GM12872 (cell line): ENCODE measurements around the gene COPS9.

Experiments
- TF ChIP-seq, protein P1 (sequence below): IDR thresholded peaks from 3 replicates; pipeline ENCODE4 v1.5.1; 2011; ENCODE audit warnings: low read depth, mild to moderate bottlenecking, low read length, moderate library complexity; ENCODE audit not compliant: insufficient read depth

COPS9 gene

DNA sequence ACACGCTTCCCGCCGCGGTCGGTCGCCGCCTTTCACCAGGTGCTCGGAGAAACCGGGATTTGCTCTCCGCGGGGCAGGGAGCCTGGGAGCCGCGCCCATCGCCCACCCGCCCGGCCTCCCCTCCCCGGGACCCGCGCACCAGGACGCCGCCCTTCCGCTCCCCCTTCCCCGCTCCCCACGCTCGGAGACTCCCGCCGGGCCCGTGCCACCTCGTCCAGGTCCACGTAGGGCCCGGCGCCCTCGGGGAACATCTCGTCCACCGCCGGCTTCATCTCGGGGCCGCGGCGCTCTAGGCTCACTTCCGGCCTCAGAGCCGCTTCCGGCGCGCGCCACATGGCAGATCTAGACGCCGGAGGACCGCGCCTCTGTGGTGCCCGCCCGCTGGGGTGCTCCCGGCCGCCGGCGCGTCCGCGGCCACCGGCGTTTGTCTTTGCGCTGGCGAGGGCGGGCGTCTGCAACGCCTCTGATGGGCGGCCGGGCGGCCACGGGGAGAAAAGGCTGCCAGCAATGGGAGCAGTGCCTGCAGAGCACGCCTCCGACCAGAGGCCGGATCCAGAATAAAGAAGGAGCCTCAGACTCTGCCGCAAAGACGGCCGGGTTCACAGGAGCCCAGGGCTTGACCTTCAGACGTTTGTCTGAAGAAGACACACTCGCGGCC is at the start of gene COPS9:
COPS9 (minus strand) TSS at position 293 of the 658 bp plus-strand sequence; CDS start at position 272, 21 bp downstream.
- TF ChIP-seq, protein P1, sequence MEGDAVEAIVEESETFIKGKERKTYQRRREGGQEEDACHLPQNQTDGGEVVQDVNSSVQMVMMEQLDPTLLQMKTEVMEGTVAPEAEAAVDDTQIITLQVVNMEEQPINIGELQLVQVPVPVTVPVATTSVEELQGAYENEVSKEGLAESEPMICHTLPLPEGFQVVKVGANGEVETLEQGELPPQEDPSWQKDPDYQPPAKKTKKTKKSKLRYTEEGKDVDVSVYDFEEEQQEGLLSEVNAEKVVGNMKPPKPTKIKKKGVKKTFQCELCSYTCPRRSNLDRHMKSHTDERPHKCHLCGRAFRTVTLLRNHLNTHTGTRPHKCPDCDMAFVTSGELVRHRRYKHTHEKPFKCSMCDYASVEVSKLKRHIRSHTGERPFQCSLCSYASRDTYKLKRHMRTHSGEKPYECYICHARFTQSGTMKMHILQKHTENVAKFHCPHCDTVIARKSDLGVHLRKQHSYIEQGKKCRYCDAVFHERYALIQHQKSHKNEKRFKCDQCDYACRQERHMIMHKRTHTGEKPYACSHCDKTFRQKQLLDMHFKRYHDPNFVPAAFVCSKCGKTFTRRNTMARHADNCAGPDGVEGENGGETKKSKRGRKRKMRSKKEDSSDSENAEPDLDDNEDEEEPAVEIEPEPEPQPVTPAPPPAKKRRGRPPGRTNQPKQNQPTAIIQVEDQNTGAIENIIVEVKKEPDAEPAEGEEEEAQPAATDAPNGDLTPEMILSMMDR, result no peak

DNA sequence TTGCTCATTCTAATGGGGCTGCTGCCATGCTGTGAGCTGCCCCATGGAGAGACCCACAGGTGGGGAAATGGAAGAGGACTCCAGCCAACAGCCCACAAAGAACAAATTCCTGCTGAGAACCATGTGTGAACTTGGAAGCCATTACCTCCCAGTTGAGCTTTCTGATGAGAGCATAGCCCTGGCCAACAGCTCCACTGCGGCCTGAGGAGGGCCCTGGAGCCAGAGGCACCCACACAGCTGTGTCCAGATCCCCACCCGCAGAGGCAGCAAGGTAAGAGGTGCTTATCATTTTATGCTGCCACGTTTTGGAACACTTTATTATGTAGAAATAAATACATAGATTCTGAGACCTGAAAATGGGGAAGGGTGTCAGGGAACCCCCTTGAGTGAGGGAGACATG is 48.6 kb upstream of the COPS9 start:
- TF ChIP-seq, protein P1, result no peak

DNA sequence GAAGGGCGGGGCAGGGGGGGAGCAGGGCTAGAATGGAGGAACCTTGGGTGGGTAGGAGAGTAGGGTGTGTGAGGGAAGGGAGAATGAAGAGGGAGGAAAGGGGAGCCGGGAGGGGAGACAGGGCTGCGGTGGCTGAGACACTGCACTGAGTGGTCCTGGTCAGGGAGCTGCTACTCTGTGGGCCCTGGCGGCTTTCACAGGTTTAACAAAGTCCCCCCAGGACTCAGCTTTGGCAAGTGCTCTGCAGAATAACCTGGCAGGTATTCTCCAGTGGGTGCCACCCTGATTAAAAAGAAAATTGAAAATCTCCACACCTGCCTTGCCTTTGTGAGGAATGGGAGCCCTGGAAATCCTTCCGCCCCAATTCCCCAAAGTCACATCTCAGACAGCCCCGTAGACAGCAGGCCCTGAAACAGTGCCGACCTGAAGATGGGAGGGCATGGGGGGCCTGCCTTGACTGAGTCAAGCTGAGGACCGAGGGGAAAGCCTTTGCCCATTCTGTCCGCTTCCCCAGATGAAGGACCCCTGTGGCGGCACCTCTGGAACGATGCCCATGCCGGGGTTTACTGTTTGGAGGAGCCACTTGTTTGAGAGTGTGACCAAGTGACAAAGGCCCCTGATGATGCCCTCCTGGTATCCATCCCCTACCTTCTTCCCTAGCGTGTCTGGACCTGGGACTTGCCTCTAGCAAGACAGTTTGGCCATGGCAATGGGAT is 47.9 kb upstream of the COPS9 start:
- TF ChIP-seq, protein P1, result no peak

DNA sequence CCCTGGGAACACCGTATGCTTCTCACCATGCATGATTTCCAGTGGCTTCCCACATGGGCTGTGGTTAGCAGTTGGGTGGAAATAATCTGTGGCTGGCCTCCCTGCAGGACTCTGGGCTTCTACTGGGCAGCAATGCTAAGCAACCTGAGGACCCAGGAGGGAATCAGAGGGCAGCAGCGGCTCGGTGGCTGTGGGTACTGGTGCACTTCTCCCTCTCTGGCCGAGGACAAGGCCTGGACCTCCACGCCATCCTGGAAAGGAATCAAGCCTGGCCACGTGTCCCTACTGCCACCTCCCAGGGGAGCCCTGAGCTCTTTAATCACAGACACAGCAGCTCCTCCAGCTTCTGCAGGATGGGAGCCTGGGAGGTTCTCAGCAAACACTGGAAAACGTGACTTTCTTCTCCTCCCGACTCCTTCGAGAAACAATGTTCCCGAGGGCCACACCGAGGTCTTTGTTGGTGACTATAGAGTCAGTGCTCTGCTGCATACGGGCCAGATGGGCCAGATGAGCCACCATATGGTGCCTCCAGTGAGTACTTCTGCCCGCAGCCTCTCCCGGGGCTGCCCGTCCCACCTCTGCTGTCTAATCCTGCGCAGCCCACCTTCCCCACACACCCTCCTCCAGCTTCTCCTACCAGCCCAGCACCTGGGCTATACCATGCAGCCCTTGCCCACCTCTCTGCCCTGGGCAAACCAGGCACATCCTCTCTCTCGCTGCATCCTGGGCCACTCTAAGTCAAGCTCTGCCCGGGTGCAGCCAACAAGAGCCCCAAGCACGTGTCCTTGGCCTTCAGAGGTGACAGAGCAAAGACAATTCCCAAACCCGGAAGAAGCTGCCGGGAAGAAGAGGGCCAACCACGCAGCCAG is 47.1 kb upstream of the COPS9 start:
- TF ChIP-seq, protein P1, result no peak

DNA sequence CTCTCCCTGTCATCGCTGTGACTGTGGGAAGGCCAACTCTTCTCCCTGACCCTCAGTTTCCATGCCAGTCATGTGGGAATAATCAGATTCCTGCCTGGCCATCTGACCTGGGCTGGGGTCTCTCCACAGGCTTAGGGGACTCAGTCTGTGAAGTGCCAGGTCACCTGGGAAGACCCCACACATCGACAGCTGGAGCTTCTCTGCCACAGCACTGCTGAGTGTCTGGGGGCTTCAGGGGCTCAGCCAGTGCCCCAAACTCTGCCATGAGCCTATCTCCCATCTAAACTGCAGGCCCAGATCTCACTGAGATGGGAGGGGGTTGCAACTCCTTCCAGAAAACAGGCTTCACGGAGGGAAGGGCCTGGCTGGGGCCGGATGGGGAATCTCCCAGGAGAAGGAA is 46.4 kb upstream of the COPS9 start:
- TF ChIP-seq, protein P1, result no peak

DNA sequence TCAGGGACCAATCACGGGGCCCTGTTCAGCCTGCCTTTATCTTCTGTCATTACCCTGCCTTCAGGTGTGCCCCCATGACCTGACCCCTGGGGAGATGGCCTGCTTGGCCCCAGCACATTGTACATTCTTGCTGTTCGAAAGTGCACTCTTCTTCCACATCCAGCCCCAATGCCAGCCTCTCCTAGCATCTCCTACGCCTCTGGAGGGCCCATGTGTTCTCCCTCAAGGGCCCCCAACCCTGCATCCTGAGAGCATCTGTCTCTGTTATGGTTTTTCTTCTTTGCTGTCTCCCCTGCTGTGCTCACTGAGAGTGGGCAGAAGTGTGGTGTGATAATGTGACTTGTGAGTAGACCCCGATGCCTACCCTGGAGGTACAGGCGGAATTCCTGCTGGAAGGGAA is 45.9 kb upstream of the COPS9 start:
- TF ChIP-seq, protein P1, result no peak
